Osteoblast (primary cell): Measurements from ENCODE around the gene MRPL43. TPM values are rescaled to one million over a fixed set of nuclear protein-coding genes. Genes with fewer than 3 reads are reported as not detected.
"Not testable (repeated sequence)": the region's sequence is repeated elsewhere in the genome, so short reads cannot be mapped to it uniquely, and the experiment has no call there.

Source experiments
- DNase-seq: peaks from one replicate; pipeline ENCODE4 v3.0.0; 2011; ENCODE audit warnings: low spot score, mixed read lengths; ENCODE audit not compliant: insufficient read length; ENCODE audit errors: missing footprints
- H2AFZ ChIP-seq: 2 replicates; pipeline ENCODE4 v1.6.0; 2011; ENCODE audit warnings: mild to moderate bottlenecking, low read length
- H3K27ac ChIP-seq: 2 replicates; pipeline ENCODE4 v1.5.1; 2011; ENCODE audit warnings: mild to moderate bottlenecking, low read depth, low read length, moderate library complexity
- H3K27me3 ChIP-seq: 2 replicates; pipeline ENCODE4 v1.6.0; 2012; ENCODE audit warnings: mild to moderate bottlenecking, control low read depth, inconsistent platforms, low read length, moderate library complexity; ENCODE audit not compliant: insufficient read depth
- H3K36me3 ChIP-seq: 2 replicates; pipeline ENCODE4 v1.5.1; 2011; ENCODE audit warnings: mild to moderate bottlenecking, low read length, control low read depth, moderate library complexity; ENCODE audit not compliant: insufficient read depth
- H3K4me1 ChIP-seq: 2 replicates; pipeline ENCODE4 v1.5.1; 2011; ENCODE audit warnings: mild to moderate bottlenecking, low read length, control low read depth, moderate library complexity; ENCODE audit not compliant: insufficient read depth
- H3K4me2 ChIP-seq: 2 replicates; pipeline ENCODE4 v1.6.0; 2011; ENCODE audit warnings: mild to moderate bottlenecking, low read length; ENCODE audit not compliant: insufficient read depth
- H3K4me3 ChIP-seq: fragments of 200-600 bp; sonication (generic); 3 replicates; pipeline ENCODE4 v1.5.1; 2012; ENCODE audit warnings: mild to moderate bottlenecking, low read length, inconsistent platforms; ENCODE audit not compliant: insufficient read depth
- H3K79me2 ChIP-seq: 2 replicates; pipeline ENCODE4 v1.6.0; 2012; ENCODE audit warnings: mild to moderate bottlenecking, low read length, control low read depth, inconsistent platforms; ENCODE audit not compliant: insufficient read depth
- H3K9me3 ChIP-seq: 2 replicates; pipeline ENCODE4 v1.5.1; 2011; ENCODE audit warnings: low read depth, low read length, control low read depth
- H4K20me1 ChIP-seq: 2 replicates; pipeline ENCODE4 v1.6.0; 2012; ENCODE audit warnings: mild to moderate bottlenecking, low read length, control low read depth; ENCODE audit not compliant: insufficient read depth
- total RNA-seq: library from RNA; depleted of rRNA; stranded (reverse); fragments of >200 nt; gene quantifications from 2 replicates; pipeline ENCODE4 v1.2.3, GENCODE V29; 2012
- TF ChIP-seq, protein P1 (sequence below): IDR thresholded peaks from 2 replicates; pipeline ENCODE4 v1.5.1; 2011; ENCODE audit warnings: mild to moderate bottlenecking, low read depth, low read length, moderate library complexity; ENCODE audit errors: extremely low read depth

The MRPL43 gene
- total RNA-seq, 1 donor = 48.5 TPM

- H3K4me3 ChIP-seq = no peak overlapping the region
- DNase-seq = no peak
- TF ChIP-seq, protein P1, sequence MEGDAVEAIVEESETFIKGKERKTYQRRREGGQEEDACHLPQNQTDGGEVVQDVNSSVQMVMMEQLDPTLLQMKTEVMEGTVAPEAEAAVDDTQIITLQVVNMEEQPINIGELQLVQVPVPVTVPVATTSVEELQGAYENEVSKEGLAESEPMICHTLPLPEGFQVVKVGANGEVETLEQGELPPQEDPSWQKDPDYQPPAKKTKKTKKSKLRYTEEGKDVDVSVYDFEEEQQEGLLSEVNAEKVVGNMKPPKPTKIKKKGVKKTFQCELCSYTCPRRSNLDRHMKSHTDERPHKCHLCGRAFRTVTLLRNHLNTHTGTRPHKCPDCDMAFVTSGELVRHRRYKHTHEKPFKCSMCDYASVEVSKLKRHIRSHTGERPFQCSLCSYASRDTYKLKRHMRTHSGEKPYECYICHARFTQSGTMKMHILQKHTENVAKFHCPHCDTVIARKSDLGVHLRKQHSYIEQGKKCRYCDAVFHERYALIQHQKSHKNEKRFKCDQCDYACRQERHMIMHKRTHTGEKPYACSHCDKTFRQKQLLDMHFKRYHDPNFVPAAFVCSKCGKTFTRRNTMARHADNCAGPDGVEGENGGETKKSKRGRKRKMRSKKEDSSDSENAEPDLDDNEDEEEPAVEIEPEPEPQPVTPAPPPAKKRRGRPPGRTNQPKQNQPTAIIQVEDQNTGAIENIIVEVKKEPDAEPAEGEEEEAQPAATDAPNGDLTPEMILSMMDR = no peak
- H3K9me3 ChIP-seq = no peaks in the 10 kb centered on the region
- no peak overlapping the region for H3K27ac ChIP-seq
- H2AFZ ChIP-seq = no peak overlapping the region
- peaks cover 7% of the 10 kb centered on the region for H3K36me3 ChIP-seq
- no peak overlapping the region for H3K4me2 ChIP-seq
- H4K20me1 ChIP-seq = no peaks in the 10 kb centered on the region
- no peaks in the 10 kb centered on the region for H3K27me3 ChIP-seq
- H3K4me1 ChIP-seq = no peaks in the 10 kb centered on the region
- H3K79me2 ChIP-seq = no peaks in the 10 kb centered on the region
Observed at GRCh38 chr10:100976906-100977305, 10.4 kb downstream of the MRPL43 start.

DNA sequence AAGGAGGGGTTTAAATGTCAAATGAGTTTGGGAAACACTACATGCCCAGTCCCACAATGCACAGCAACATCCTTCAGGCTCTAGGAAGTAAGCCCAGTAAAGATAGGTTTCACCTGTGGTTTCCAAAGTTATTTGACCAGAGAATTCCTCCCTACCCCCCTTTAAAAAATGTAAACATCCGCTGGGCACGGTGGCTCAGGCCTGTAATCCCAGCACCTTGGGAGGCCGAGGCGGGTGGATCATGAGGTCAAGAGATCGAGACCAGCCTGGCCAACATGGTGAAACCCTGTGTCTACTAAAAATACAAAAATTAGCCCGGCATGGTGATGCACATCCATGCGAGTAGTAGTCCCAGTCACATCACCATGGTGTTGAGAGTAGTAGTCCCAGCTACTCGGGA, 11.9 kb downstream of the MRPL43 start:
- H3K27ac ChIP-seq, H3K27me3 ChIP-seq, H4K20me1 ChIP-seq, H3K4me3 ChIP-seq, H3K4me2 ChIP-seq, H2AFZ ChIP-seq, H3K9me3 ChIP-seq, H3K4me1 ChIP-seq, H3K36me3 ChIP-seq, DNase-seq, H3K79me2 ChIP-seq: not testable (repeated sequence)

- Histone ChIP-seq H3K4me1 (peaks cover 6% of the 10 kb centered on the region), H3K4me2 (no peak overlapping the region), H3K27me3 (peaks cover 3% of the 10 kb centered on the region), H3K36me3 (no peaks in the 10 kb centered on the region), H2AFZ (no peak overlapping the region), H3K79me2 (no peaks in the 10 kb centered on the region), H3K4me3 (no peak overlapping the region), H4K20me1 (no peaks in the 10 kb centered on the region), H3K27ac (no peak overlapping the region), H3K9me3 (no peaks in the 10 kb centered on the region)
- TF ChIP-seq, protein P1 = no peak
- DNase-seq = no peak
Observed at GRCh38 chr10:100972904-100973535, 14.3 kb downstream of the MRPL43 start.

DNA sequence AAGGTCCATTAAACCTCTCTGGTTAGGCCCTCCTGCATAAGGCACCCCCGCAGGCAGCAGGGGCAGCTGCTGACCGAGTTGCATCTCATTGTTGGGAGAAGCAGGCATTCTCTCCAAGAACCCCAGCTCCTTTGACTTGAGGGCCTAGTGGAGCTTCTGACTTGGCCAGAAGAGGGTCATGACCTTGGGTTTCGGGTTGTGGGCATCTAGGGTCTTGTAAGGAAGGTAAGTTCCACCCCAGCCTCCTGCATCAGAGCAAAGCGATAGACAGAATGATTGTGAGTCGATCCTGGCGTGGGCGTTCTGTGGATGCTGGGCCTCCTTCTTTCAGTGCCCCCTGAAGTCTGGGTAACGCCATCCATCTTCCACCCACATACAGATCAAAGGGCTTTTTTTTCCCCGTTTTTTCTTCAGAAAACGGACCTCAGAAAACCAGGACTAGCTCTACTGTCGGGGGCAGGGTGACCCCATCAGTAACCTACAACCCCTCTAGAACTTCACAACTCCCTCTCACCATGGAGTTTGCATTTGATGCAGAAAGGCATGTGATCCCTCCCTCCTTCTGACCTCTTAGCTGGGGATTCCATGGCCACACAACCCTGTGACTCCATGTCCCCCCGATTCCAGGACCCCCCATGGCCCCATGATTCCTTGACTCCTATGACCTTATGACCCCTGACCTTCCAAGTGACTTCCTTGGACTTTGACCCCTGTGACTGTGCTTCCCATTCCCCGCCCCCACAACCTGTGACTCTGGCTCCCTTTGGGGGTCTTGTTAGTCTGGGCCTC, 15.0 kb downstream of the MRPL43 start:
- Histone ChIP-seq H3K27ac (no peak overlapping the region), H3K4me3 (no peak overlapping the region), H3K79me2 (no peaks in the 10 kb centered on the region), H2AFZ (no peak overlapping the region), H3K27me3 (peaks cover 3% of the 10 kb centered on the region), H3K36me3 (no peaks in the 10 kb centered on the region), H3K9me3 (no peaks in the 10 kb centered on the region), H3K4me1 (peaks cover 6% of the 10 kb centered on the region), H4K20me1 (no peaks in the 10 kb centered on the region), H3K4me2 (no peak overlapping the region)
- TF ChIP-seq, protein P1 = no peak
- no peak for DNase-seq
